Measurements from ENCODE around the gene IER3.

IER3 gene

DNA sequence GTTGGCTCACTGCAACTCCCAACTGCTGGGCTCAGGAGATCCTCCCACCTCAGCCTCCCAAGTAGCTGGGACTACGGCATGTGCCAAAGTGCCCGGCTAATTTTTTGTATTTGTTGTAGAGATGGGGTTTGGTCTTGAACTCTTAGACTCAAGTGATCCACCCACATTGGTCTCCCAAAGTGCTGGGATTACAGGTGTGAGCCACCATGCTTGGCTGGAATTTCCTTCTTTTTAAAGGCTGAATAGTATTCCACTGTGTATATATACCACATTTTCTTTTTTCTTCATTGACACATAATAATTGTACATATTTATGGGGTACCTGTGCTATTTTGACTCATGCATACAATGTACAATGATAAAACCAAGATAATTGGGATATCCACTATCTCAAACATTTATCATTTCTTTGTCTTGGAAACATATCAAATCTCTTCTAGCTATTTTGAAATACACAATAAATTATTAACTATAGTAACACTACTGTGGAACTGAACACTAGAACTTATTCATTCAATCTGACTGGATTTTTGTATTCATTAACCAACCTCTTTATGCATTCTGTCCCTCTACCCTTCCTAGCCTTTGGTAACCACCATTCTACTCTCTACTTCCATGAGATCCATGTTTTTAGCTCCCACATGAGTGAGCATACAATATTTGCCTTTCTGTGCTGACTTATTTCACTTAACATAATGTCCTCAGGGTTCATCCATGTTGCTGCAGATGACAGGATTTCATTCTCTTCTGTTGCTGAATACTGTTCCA lies 35.1 kb downstream of the IER3 start:
- Histone ChIP-seq H3K4me1 (ENCODE audit: control insufficient read depth in 1 of 2, insufficient read depth in 2 of 2, low read length in 2 of 2) (no peaks in the 10 kb centered on the region), H3K4me3 (ENCODE audit: low read depth in 1 of 2, low read length in 2 of 2) (no peak overlapping the region), H3K9me3 (ENCODE audit: control insufficient read depth in 1 of 2, low read length in 2 of 2) (no peaks in the 10 kb centered on the region), H3K36me3 (ENCODE audit: control insufficient read depth in 1 of 2, insufficient read depth in 2 of 2, low read length in 2 of 2) (peaks cover 38 to 72% of the 10 kb centered on the region in 2 donors), H3K27ac (ENCODE audit: low read length) (no peak overlapping the region), H3K27me3 (ENCODE audit: low read depth, low read length) (no peaks in the 10 kb centered on the region)

DNA sequence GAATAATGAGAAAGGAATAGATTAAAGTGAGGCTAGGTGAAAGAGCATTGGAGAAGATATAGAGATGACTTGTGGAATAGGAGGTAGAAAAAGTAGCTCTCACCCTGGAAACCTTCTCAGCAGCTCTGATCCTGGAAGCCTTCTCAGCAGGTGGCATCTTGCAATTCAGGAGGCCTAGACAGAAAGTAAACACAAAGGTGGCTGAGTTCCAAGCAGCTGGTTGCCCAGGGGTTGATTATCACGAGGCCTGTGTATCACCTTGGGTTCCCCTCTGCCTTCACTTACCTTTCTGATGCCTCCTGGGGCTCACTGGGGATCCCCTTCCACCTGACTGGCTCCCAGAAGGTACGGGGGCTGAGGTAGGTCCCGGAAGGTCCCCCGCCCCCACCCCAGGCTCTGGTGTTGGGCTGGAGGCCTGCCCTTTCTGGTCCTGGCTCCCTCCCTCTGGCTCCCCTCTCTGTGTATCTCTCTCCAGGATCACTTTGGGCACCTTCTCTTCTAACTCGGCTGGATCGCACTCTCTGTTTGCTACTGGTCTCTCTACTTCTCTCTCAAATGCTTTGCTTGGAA lies 37.0 kb downstream of the IER3 start:
- H3K4me3 ChIP-seq (ENCODE audit: low read depth in 1 of 2, low read length in 2 of 2), result no peak overlapping the region
- H3K4me1 ChIP-seq (ENCODE audit: control insufficient read depth in 1 of 2, insufficient read depth in 2 of 2, low read length in 2 of 2), result no peaks in the 10 kb centered on the region
- H3K36me3 ChIP-seq (ENCODE audit: control insufficient read depth in 1 of 2, insufficient read depth in 2 of 2, low read length in 2 of 2), result peaks cover 32 to 70% of the 10 kb centered on the region in 2 donors
- H3K27me3 ChIP-seq (ENCODE audit: low read depth, low read length), result no peaks in the 10 kb centered on the region
- H3K27ac ChIP-seq (ENCODE audit: low read length), result no peak overlapping the region
- H3K9me3 ChIP-seq (ENCODE audit: control insufficient read depth in 1 of 2, low read length in 2 of 2), result no peaks in the 10 kb centered on the region

DNA sequence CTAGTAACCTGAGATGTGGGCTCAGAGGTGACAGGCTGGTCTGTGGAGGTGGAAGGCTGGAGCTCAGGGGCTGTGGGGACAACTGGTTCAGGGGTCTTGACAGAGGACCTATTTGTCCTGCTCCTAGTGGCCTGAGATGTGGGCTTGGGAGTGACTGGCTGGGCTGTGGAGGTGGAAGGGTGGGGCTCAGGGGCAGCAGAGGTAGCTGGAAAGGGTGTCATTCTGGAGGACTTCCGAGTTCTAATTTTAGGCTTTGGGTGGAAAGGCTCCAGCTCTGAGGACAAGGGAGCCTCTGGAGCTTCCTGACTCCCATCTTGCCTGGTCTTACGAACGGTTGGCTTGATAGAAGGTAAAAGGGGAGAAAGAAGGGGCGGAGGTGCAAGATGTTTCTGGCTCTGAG lies 38.7 kb downstream of the IER3 start:
- no peaks in the 10 kb centered on the region for H3K4me1 ChIP-seq (ENCODE audit: control insufficient read depth in 1 of 2, insufficient read depth in 2 of 2, low read length in 2 of 2)
- no peaks in the 10 kb centered on the region for H3K9me3 ChIP-seq (ENCODE audit: control insufficient read depth in 1 of 2, low read length in 2 of 2)
- no peak overlapping the region for H3K27ac ChIP-seq (ENCODE audit: low read length)
- no peaks in the 10 kb centered on the region for H3K27me3 ChIP-seq (ENCODE audit: low read depth, low read length)
- H3K36me3 ChIP-seq (ENCODE audit: control insufficient read depth in 1 of 2, insufficient read depth in 2 of 2, low read length in 2 of 2), result peaks cover 20 to 55% of the 10 kb centered on the region in 2 donors
- no peak overlapping the region for H3K4me3 ChIP-seq (ENCODE audit: low read depth in 1 of 2, low read length in 2 of 2)

DNA sequence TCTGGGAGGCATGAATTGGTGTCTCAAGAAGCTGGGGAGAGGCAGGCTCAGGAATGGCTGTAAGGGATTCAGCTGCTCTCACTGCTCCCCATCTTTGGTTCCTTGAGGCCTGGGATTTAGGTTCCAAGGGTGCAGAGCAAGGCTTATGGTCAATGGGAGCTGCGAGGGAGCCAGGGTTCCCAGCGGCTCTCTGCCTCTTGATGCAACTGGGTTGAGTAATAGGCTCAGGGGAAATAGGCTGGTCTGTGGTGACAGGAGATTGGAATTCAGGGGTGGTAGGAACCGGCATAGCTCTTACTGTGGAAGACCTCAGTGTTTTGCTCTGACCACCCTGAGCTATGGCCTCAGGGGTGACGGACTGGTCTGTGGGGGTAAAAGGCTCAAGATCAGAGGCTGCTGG lies 40.5 kb downstream of the IER3 start:
- Histone ChIP-seq H3K27me3 (ENCODE audit: low read depth, low read length) (no peaks in the 10 kb centered on the region), H3K4me3 (ENCODE audit: low read depth in 1 of 2, low read length in 2 of 2) (no peak overlapping the region), H3K9me3 (ENCODE audit: control insufficient read depth in 1 of 2, low read length in 2 of 2) (no peaks in the 10 kb centered on the region), H3K4me1 (ENCODE audit: control insufficient read depth in 1 of 2, insufficient read depth in 2 of 2, low read length in 2 of 2) (no peaks in the 10 kb centered on the region), H3K36me3 (ENCODE audit: control insufficient read depth in 1 of 2, insufficient read depth in 2 of 2, low read length in 2 of 2) (peaks cover 20 to 43% of the 10 kb centered on the region in 2 donors), H3K27ac (ENCODE audit: low read length) (no peak overlapping the region)

DNA sequence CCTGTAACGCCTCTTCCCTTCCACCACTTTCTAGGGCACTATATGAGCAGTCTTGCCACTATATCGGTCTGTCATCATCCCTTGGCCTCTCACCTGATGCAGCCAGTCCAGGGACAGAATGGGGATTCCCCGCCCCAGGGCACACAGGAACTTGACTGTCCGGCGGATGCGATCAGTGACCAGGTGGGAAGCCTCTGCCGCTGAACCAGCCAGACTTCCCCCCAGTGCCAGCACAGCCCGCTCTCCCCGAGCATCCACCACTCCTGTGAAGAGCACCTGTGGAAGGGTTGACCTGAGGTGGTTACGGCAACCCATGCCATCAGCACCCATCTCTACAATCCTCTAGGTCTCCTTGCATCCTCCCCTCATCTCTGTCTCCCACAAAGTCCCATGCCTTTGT lies 41.3 kb downstream of the IER3 start:
- no peaks in the 10 kb centered on the region for H3K4me1 ChIP-seq (ENCODE audit: control insufficient read depth in 1 of 2, insufficient read depth in 2 of 2, low read length in 2 of 2)
- H3K27me3 ChIP-seq (ENCODE audit: low read depth, low read length), result no peaks in the 10 kb centered on the region
- H3K27ac ChIP-seq (ENCODE audit: low read length), result no peak overlapping the region
- no peaks in the 10 kb centered on the region for H3K9me3 ChIP-seq (ENCODE audit: control insufficient read depth in 1 of 2, low read length in 2 of 2)
- H3K36me3 ChIP-seq (ENCODE audit: control insufficient read depth in 1 of 2, insufficient read depth in 2 of 2, low read length in 2 of 2), result peaks cover 17 to 40% of the 10 kb centered on the region in 2 donors
- no peak overlapping the region for H3K4me3 ChIP-seq (ENCODE audit: low read depth in 1 of 2, low read length in 2 of 2)

DNA sequence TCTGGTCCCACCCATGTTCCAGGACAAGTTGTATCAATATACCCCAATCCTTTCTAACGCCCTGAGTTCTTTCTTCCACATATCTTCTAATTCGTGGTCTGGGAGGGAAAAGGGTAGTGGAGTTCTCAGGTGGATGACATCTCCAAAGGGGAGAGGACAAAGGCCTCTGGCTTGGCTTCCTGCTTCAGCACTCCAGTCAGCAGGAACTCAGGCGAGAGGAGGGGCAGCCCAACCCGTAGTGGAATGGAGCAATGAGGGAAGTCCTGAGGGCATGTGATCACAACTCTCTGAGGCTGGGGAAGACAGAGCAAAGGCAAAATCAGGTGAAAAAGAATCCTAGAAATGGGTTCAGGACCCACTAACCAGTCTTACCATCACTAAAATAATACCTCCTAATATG lies 44.0 kb downstream of the IER3 start:
- H3K9me3 ChIP-seq (ENCODE audit: control insufficient read depth in 1 of 2, low read length in 2 of 2), result no peaks in the 10 kb centered on the region
- peaks cover 11 to 25% of the 10 kb centered on the region in 2 donors for H3K36me3 ChIP-seq (ENCODE audit: control insufficient read depth in 1 of 2, insufficient read depth in 2 of 2, low read length in 2 of 2)
- H3K4me3 ChIP-seq (ENCODE audit: low read depth in 1 of 2, low read length in 2 of 2), result no peak overlapping the region

DNA sequence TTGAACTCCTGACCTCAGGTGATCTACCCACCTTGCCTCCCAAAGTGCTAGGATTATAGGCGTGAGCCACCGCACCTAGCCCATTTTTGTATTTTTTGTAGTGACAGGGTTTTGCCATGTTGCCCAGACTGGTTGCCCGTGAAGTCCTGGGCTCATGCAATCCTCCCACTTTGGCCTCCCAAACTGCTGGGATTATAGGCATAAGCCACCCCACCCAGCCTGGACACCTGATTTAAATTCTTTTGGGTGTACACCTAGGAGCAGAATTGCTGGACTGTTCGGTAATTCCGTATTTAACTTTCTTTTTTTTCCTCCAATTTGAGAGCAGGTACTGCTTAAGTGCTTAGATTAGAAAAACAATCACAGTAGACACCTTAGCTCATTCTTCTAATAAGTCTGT lies 47.9 kb downstream of the IER3 start:
- Histone ChIP-seq H3K27ac (ENCODE audit: low read length) (no peak overlapping the region), H3K4me1 (ENCODE audit: control insufficient read depth in 1 of 2, insufficient read depth in 2 of 2, low read length in 2 of 2) (no peaks in the 10 kb centered on the region), H3K27me3 (ENCODE audit: low read depth, low read length) (no peaks in the 10 kb centered on the region)

More for the DNA sequence above, 44.0 kb downstream of the IER3 start:
- no peak overlapping the region for H3K27ac ChIP-seq (ENCODE audit: low read length)
- no peaks in the 10 kb centered on the region for H3K27me3 ChIP-seq (ENCODE audit: low read depth, low read length)
- no peaks in the 10 kb centered on the region for H3K4me1 ChIP-seq (ENCODE audit: control insufficient read depth in 1 of 2, insufficient read depth in 2 of 2, low read length in 2 of 2)

More for the DNA sequence above, 47.9 kb downstream of the IER3 start:
- H3K36me3 ChIP-seq (ENCODE audit: control insufficient read depth in 1 of 2, insufficient read depth in 2 of 2, low read length in 2 of 2), result peaks cover 0 to 4% of the 10 kb centered on the region in 2 donors
- no peaks in the 10 kb centered on the region for H3K9me3 ChIP-seq (ENCODE audit: control insufficient read depth in 1 of 2, low read length in 2 of 2)
- H3K4me3 ChIP-seq (ENCODE audit: low read depth in 1 of 2, low read length in 2 of 2), result no peak overlapping the region

Data from muscle layer of duodenum (tissue), 2 donors.